Spleen (tissue), 7 donors: ENCODE measurements around the gene ESR2.

Experiments used
- CTCF ChIP-seq, 11 experiments: fragments of 200-600 bp in 7 of 11; fragments of 450-650 bp in 4 of 11; sonication (generic) in 4 of 11; IDR thresholded peaks in 8 of 11; conservative IDR thresholded peaks in 3 of 11; 1 replicate in 7 of 11; 2 replicates in 4 of 11; pipeline versions ENCODE4 v1.4.0 to v1.8.0; 2016 to 2021; ENCODE audit warnings: antibody characterized with exemption in 11 of 11, inconsistent platforms in 4 of 11, mild to moderate bottlenecking in 1 of 11
- POLR2A ChIP-seq, 3 donors: fragments of 450-650 bp; IDR thresholded peaks; one replicate each; pipeline ENCODE4 v1.5.1; 2017; ENCODE audit warnings: antibody characterized with exemption in 3 of 3, mild to moderate bottlenecking in 1 of 3
- donor health status: DM: no; HTN: no; CAD: no; lungs with moderate emphysema.
- donor health status: DM: no; HTN: no; CAD: no.
- donor health status: DM: no; HTN: no; CAD: no.

- no peak for TF ChIP-seq CTCF (IDR thresholded peaks at IDR 0.05 in 8 of 11, conservative IDR thresholded peaks at IDR 0.05 in 3 of 11)
- TF ChIP-seq POLR2A (IDR thresholded peaks at IDR 0.05), result no peak
Observed at GRCh38 chr14:64095620-64096019, 198.6 kb downstream of the ESR2 start.
